Fibroblast of skin of right quadriceps (primary cell): Measurements from ENCODE around the gene SCRN1.
A peak's percentile ranks its signal among the peaks of the same experiment; 100 is the strongest.

Source experiments
- DNase-seq: peaks from one replicate; pipeline ENCODE4 v3.0.0-alpha.2; 2013

The SCRN1 gene

GRCh38 chr7:30001998-30002397 lies 12.4 kb upstream of the SCRN1 start:
- no peak for DNase-seq

GRCh38 chr7:29998489-29998888 lies 8.9 kb upstream of the SCRN1 start:
- DNase-seq: no peak

GRCh38 chr7:29996321-29996720 lies 6.7 kb upstream of the SCRN1 start:
- DNase-seq: no peak

GRCh38 chr7:29995652-29996051 lies 6.1 kb upstream of the SCRN1 start:
- DNase-seq: no peak

DNA sequence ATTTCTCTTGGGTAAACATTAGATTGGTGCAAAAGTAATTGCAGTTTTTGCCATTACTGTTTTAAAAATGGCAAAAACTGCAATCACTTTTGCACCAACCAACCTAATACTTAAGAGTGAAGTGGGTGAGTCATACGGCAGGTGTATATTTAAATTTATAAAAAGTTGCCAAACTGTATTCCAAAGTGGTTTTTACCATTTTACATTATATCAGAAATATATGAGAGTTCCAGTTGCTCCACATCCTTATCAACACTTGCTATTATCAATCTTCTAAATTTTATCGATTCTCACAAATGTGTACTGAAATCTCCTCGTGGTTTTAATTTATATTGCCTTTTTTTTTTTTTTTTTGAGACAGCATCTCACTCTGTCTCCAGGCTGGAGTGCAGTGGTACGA lies 3.5 kb upstream of the SCRN1 start:
- DNase-seq: no peak

- no peak for DNase-seq
These were observed 2.3 kb upstream of the SCRN1 start for GRCh38 chr7:29991937-29992336.

DNA sequence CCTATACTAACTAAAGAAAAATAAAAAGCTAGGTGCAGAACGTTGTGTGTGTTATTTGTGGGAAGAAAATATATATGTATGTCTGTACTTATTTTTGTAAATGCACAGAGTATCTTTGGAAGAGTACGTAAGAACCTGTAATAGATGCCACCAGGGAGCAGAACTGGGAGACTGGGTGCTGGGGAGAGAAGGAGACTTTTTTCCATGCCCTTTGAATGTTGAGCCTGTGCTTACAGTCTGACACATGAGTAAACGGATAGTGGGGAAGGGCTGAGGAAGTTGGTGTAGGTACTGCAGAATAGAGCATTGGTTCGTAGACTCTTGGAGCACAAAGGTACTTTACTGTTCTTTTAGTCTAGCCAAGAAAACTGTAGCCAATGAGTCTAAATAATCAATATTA lies 1.3 kb upstream of the SCRN1 start:
- DNase-seq: no peak

GRCh38 chr7:29988424-29989256 lies 961 bp downstream of the SCRN1 start:
- DNase-seq: peak; percentile 82

DNA sequence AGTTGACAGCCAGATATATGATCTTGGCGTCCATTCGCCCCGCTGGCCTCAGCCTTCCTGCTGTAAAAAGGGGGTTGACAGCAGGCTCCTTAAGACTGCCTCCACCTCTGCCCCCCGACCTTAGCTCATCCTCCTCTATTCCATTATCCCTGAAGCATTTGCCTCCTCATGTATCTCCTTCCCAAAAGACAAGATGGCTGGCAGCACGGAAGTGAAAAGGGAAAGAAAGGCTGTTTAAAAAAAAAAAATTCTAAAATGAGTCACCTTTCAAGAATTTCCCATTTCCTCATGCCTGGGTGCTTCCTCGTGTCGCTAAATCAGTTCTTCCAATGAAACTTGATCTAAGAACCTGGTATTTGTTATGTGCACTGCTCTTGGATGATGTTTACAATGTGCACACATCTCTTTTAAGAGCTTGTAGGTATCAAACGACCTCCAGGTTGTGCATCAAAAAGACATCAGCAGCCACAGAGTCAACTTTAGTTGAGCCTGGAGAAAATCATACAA lies 1.7 kb downstream of the SCRN1 start:
- peak; percentile 90 for DNase-seq

DNA sequence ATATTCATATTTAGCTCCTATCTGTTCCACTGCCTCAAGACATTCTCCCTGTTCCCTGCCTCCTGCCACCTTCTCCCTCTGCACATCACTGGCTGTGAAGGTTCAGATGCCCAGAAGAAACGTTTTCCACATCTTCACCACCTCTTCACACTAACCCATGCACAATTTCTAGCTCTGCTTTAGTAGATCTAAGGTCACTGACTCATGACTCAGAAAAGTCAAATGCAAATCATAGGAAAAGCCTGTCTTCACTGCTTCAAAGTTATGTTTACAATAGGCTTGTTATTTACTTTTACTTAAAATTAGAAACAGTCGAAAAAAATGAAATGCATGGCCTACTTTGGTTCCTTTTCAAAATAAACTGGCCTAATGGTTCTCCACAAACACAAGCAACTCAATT lies 2.5 kb downstream of the SCRN1 start:
- peak; percentile 32 for DNase-seq

DNA sequence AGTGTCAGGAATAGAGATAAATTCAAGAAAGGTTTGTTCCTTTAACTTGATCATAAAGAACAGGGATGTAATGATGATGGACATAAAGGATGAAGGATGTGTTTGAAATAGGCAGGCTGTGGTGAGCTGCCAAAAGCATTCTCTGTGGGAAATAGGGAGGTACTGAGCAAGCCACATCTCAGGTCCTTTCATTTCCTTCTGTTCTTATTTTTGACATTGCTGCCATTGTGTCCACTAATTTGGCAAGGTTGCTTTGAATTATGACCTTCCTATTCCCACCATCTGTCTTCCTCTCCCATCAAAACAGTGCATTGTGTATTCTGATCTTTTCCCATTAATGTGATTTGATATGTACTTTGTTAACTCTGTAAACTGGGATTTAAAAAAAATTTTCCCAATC lies 9.4 kb downstream of the SCRN1 start:
- no peak for DNase-seq

GRCh38 chr7:29977886-29978651 lies 11.5 kb downstream of the SCRN1 start:
- DNase-seq: no peak

DNA sequence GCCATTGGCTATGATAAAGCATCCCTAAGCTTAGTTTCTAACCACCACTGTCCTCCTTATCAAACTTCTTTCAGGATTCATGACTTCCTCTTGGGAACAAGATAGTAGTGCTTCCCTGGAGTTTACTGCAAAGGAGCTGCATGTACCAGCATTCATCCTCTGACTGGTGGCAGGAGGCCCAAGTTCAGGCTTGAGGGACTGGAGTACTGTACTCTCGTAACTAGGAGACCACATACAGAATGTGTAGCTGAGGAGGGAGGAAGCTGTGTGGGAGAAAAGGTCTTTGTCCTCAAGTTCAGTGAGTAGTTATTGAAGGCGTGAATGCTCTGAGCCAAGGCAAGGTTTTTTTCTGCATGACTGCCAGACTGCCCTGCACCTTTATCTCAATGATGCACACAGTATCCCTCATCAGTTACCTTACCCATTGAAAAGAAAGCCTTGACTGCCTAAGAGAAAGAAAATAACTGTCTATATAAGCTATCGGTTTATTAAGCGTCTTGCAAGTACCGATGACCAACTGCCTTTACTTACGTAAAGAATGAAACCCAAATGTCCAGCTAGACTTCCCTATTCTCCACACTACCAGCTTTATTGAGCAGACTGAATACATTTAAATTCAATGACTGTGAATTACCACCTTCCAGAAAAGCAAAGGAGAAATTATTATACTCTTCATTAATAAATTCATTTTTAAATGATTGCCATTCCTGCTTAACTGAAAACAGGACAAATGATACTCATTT lies 12.8 kb downstream of the SCRN1 start:
- DNase-seq: no peak

- DNase-seq: no peak
These were observed 13.3 kb downstream of the SCRN1 start for GRCh38 chr7:29976266-29976665.

DNA sequence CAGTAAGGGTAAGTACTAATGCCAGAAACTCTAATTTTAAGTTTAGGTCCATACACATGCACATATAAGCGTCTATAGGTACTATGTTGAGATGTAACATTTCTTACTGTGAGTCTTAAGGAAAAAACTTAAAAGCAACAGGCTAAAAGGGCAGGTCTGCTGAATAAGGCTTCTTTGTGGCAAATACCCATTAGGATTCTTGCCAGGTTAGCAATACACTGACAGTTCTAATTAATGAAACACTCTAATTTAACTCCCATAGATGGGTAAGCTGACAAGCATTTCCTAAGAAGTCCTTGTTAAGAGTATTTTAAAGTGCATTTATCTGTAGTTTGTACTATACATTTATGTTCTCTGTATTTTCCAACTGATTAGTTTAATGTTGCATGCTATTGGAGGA lies 14.0 kb downstream of the SCRN1 start:
- DNase-seq: no peak

GRCh38 chr7:29974286-29974685 lies 15.3 kb downstream of the SCRN1 start:
- DNase-seq: no peak

DNA sequence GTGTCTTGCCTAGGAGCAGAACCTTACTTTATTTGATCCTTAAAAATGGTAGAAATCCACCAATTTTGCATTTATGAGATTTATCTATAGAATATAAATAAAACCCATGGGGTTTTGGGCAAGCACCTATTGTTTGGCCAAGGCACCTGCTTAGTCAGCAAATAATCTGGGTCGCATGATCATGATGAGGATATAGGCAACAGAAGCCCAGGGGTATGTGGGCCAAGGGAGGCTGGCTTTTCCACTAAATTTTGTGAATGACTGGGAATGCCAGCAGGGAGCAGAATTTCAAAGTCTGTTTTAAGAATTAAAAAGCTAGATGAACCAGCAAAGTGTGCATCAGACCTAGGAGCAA lies 17.3 kb downstream of the SCRN1 start:
- DNase-seq: no peak

DNA sequence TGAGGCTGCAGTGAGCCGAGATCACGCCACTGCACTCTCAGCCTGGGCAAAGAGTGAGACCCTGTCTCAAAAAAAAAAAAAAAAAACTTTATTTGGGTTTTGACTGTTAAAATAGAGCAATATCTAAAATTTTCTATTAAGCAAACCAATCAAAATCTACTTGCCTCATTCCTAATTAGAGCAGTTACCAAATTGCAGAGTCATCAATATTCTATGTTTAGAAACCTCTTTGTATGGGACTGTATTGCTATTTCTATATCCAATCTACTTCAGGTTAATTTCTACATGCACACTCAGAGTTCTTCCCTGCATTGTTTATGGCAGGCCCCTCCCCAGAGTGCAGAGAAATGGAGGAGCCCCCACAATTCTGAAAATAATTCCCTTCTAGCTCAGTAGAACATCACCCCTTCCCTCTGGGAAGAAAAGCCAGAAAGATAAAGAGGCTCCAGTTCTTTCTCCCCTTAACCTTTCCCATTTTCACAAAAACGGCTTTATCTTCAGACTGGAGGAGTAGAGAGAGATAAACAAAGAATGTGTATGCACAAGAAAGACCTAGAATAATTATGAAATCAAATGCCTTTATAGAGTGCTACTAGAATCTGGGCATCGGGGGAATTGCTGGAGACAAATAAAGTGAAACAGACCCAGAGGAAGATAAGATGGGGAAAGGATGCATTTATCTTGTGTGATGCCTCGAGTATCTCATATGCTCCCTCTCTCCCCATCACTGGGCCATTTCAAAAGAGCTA lies 17.9 kb downstream of the SCRN1 start:
- no peak for DNase-seq

GRCh38 chr7:29970158-29970557 lies 19.4 kb downstream of the SCRN1 start:
- DNase-seq: no peak

DNA sequence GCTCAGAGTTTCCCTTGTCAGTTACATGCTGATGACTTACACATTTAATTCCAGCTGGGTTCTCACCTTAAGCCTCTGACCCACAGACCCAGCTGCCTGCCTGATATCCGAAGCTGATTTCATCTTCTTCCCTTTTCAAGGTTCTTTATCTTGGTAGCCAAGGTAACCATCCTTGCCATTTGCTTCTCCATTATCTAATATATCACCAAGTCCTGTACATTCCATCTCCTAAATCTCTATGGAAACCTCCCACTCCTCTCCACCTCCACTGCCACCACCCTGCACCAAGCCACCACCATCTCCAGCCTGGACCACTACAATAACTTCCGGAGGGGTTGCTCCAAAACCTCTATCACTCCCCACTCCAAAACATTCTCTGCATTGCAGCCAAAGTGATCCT lies 19.9 kb downstream of the SCRN1 start:
- no peak for DNase-seq

DNA sequence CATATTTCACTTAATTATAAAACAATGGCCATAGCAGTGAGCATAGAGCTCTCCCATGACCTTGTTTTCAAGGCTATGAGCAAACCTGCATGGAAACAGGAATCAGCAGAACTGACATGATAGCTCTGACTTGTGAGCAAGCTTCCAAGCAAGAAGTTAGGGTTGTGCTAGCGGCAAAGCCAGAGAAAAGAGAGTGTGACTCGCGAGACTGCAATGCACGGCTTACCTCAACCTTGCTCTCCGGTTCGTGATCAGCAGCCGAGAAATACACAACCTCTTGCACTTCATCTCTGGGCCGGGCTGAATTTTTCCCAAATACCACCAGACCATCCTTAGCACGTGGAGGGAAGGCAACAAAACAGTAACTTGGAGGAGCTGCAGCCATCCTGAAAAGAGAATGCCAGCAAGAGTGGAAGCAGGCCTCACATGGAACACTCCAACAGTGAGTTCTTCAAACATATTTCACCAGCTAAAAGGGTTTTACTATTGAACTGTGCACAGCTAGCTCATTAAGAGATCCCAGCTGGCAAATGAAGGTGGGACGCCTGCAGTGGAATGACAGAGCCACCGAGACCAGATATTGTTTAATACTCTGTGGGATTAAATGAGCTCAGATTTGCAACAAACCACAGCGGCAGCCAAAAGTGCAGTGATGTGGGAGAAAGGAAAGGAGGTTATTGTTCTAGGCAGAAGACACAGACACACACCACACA lies 20.8 kb downstream of the SCRN1 start:
- peak; percentile 70 for DNase-seq

- no peak for DNase-seq
These were observed 24.6 kb downstream of the SCRN1 start for GRCh38 chr7:29965030-29965429.
